Measurements from ENCODE around the gene AHNAK2. TPM values are rescaled to one million over a fixed set of nuclear protein-coding genes. Genes with fewer than 3 reads are reported as not detected.
"Not testable (repeated sequence)": the region's sequence is repeated elsewhere in the genome, so short reads cannot be mapped to it uniquely, and the experiment has no call there.

AHNAK2 gene
- total and polyA plus RNA-seq, 2 experiments from 2014 or later = 1.8 to 4.6 TPM

- no peaks in the 10 kb centered on the region for H3K79me2 ChIP-seq
- no peak overlapping the region for H3K27ac ChIP-seq
- H3K4me1 ChIP-seq (ENCODE audit: insufficient read depth) = no peaks in the 10 kb centered on the region
- no peaks in the 10 kb centered on the region for H3K36me3 ChIP-seq (replicated peaks; ENCODE audit: insufficient read depth, low read depth)
- DNase-seq (ENCODE audit: low spot score) = no peak
- no peaks in the 10 kb centered on the region for H4K20me1 ChIP-seq (ENCODE audit: insufficient read depth, poor library complexity, severe bottlenecking)
- WGBS (ENCODE audit: low lambda C conversion rate, missing lambda C conversion rate) = 90% methylated on average over 26 of the region's 26 CpGs
- H3K27me3 ChIP-seq = no peaks in the 10 kb centered on the region
- no peaks in the 10 kb centered on the region for H3K9me2 ChIP-seq (replicated peaks; ENCODE audit: insufficient read depth)
- no peak for TF ChIP-seq EZH2 (IDR thresholded peaks at IDR 0.05; ENCODE audit: borderline replicate concordance)
- TF ChIP-seq, protein P1, sequence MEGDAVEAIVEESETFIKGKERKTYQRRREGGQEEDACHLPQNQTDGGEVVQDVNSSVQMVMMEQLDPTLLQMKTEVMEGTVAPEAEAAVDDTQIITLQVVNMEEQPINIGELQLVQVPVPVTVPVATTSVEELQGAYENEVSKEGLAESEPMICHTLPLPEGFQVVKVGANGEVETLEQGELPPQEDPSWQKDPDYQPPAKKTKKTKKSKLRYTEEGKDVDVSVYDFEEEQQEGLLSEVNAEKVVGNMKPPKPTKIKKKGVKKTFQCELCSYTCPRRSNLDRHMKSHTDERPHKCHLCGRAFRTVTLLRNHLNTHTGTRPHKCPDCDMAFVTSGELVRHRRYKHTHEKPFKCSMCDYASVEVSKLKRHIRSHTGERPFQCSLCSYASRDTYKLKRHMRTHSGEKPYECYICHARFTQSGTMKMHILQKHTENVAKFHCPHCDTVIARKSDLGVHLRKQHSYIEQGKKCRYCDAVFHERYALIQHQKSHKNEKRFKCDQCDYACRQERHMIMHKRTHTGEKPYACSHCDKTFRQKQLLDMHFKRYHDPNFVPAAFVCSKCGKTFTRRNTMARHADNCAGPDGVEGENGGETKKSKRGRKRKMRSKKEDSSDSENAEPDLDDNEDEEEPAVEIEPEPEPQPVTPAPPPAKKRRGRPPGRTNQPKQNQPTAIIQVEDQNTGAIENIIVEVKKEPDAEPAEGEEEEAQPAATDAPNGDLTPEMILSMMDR (IDR thresholded peaks at IDR 0.05; ENCODE audit: poor library complexity) = no peak
- no peak for TF ChIP-seq EZH2phosphoT487 (IDR thresholded peaks at IDR 0.05; ENCODE audit: low read depth, severe bottlenecking, unreplicated experiment)
- H3K4me3 ChIP-seq = no peak overlapping the region
- no peaks in the 10 kb centered on the region for H3K9me3 ChIP-seq (ENCODE audit: low read depth)
- H3K4me2 ChIP-seq = no peak overlapping the region
- no peak overlapping the region for H2AFZ ChIP-seq
These were observed 24.1 kb downstream of the AHNAK2 start for GRCh38 chr14:104953896-104954656.

GRCh38 chr14:104953097-104953496 is 25.1 kb downstream of the AHNAK2 start:
- no peak overlapping the region for H2AFZ ChIP-seq
- no peak for DNase-seq (ENCODE audit: low spot score)
- no peaks in the 10 kb centered on the region for H3K79me2 ChIP-seq

DNA sequence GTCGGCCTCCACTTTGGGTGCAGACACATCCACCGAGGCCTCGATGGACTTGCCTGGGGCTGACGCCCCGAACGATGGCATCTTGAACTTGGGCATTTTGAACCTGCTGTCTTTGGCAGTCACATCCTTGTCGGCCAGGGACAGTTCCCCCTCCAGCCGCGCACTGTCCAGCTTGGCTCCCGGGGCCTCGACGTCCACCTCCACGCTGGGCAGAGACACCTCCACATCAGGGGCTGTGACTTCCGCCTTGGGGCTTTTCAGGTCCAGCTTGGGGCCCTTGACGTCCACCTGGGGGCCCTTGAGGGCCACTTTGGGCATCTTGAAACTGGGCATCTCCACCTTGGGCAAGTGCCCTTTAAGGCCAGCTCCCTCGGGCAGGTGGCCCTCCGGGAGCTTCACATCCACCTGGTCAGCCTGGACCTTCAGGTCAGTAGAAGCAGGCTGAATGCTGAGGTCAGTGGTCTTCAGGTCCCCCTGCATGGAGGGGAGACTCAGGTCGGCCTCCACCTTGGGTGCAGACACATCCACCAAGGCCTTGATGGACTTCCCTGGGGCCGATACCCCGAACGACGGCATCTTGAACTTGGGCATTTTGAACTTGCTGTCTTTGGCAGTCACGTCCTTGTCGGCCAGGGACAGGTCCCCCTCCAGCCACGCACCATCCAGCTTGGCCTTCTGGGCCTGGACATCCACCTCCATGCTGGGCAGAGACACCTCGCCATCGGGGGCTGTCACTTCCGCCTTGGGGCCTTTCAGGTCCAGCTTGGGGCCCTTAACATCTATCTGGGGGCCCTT is 26.1 kb downstream of the AHNAK2 start:
- H3K9me2 ChIP-seq (replicated peaks; ENCODE audit: insufficient read depth); H4K20me1 ChIP-seq (ENCODE audit: insufficient read depth, poor library complexity, severe bottlenecking); H3K27me3 ChIP-seq; H3K79me2 ChIP-seq; H3K4me1 ChIP-seq (ENCODE audit: insufficient read depth); DNase-seq (ENCODE audit: low spot score); H3K4me3 ChIP-seq; H3K36me3 ChIP-seq (replicated peaks; ENCODE audit: insufficient read depth, low read depth); H3K27ac ChIP-seq; H3K4me2 ChIP-seq; H3K9me3 ChIP-seq (ENCODE audit: low read depth); H2AFZ ChIP-seq: not testable (repeated sequence)
- 88% methylated on average over 25 of the region's 28 CpGs for WGBS (ENCODE audit: low lambda C conversion rate, missing lambda C conversion rate)

More at GRCh38 chr14:104953097-104953496, 25.1 kb downstream of the AHNAK2 start:
- Histone ChIP-seq H3K4me1 (ENCODE audit: insufficient read depth) (no peaks in the 10 kb centered on the region), H4K20me1 (ENCODE audit: insufficient read depth, poor library complexity, severe bottlenecking) (no peaks in the 10 kb centered on the region), H3K9me3 (ENCODE audit: low read depth) (no peaks in the 10 kb centered on the region), H3K36me3 (replicated peaks; ENCODE audit: insufficient read depth, low read depth) (no peaks in the 10 kb centered on the region), H3K4me2 (no peak overlapping the region), H3K27me3 (no peaks in the 10 kb centered on the region), H3K27ac (no peak overlapping the region), H3K9me2 (replicated peaks; ENCODE audit: insufficient read depth) (no peaks in the 10 kb centered on the region), H3K4me3 (no peak overlapping the region)
- TF ChIP-seq, protein P1 (IDR thresholded peaks at IDR 0.05; ENCODE audit: poor library complexity) = no peak
- TF ChIP-seq EZH2phosphoT487 (IDR thresholded peaks at IDR 0.05; ENCODE audit: low read depth, severe bottlenecking, unreplicated experiment) = no peak
- no peak for TF ChIP-seq EZH2 (IDR thresholded peaks at IDR 0.05; ENCODE audit: borderline replicate concordance)
- WGBS (ENCODE audit: low lambda C conversion rate, missing lambda C conversion rate) = 92% methylated on average over 13 of the region's 13 CpGs

DNA sequence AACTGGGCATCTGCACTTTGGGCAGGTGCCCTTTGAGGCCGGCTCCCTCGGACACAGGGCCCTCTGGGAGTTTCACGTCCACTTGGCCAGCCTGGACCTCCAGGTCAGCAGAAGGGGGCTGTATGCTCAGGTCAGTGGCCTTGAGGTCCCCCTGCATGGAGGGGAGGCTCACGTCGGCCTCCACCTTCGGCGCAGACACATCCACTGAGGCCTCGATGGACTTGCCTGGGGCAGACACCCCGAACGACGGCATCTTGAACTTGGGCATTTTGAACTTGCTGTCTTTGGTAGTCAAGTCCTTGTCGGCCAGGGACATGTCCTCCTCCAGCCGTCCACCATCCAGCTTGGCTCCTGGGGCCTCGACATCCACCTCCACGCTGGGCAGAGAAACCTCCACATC is 27.5 kb downstream of the AHNAK2 start:
- H2AFZ ChIP-seq; H3K4me3 ChIP-seq; H3K4me2 ChIP-seq; DNase-seq (ENCODE audit: low spot score); H3K79me2 ChIP-seq; H3K27ac ChIP-seq; H4K20me1 ChIP-seq (ENCODE audit: insufficient read depth, poor library complexity, severe bottlenecking); H3K9me2 ChIP-seq (replicated peaks; ENCODE audit: insufficient read depth); H3K27me3 ChIP-seq; H3K36me3 ChIP-seq (replicated peaks; ENCODE audit: insufficient read depth, low read depth); H3K4me1 ChIP-seq (ENCODE audit: insufficient read depth); H3K9me3 ChIP-seq (ENCODE audit: low read depth): not testable (repeated sequence)
- WGBS (ENCODE audit: low lambda C conversion rate, missing lambda C conversion rate) = 95% methylated on average over 14 of the region's 15 CpGs

Measured in hepatocyte (in vitro differentiated cells).